NCI-H446 (cell line): ENCODE data around the gene TMEM200B.
A peak's percentile ranks its signal among the peaks of the same experiment; 100 is the strongest.
"Not testable (repeated sequence)": the region's sequence is repeated elsewhere in the genome, so short reads cannot be mapped to it uniquely, and the experiment has no call there.

Experiments
- DNase-seq, 2 experiments: peaks; one replicate each; lab custom pipeline; 2025; lab: John Stamatoyannopoulos, UW

The TMEM200B gene

GRCh38 chr1:29123887-29124365, at the start of gene TMEM200B:
Gene TMEM200B (minus strand): TSS chr1:29123903. CDS start chr1:29121828, 2,075 bp downstream.
- DNase-seq = no peak

GRCh38 chr1:29172415-29172939, 48.8 kb upstream of the TMEM200B start:
- no peak for DNase-seq

- no peak for DNase-seq
Observed at GRCh38 chr1:29171521-29171920, 47.8 kb upstream of the TMEM200B start.

GRCh38 chr1:29171089-29171488, 47.4 kb upstream of the TMEM200B start:
- DNase-seq = peak; percentile 59 to 84

- no peak for DNase-seq
Observed at GRCh38 chr1:29169976-29170375, 46.3 kb upstream of the TMEM200B start.

- DNase-seq = no peak
Observed at GRCh38 chr1:29167904-29168303, 44.2 kb upstream of the TMEM200B start.

GRCh38 chr1:29166291-29166878, 42.7 kb upstream of the TMEM200B start:
- DNase-seq = no peak

GRCh38 chr1:29164588-29164987, 40.9 kb upstream of the TMEM200B start:
- no peak for DNase-seq

GRCh38 chr1:29162476-29163138, 38.9 kb upstream of the TMEM200B start:
- DNase-seq = no peak

- DNase-seq = no peak
Observed at GRCh38 chr1:29162025-29162424, 38.3 kb upstream of the TMEM200B start.

GRCh38 chr1:29159773-29160172, 36.1 kb upstream of the TMEM200B start:
- DNase-seq = no peak

- no peak for DNase-seq
Observed at GRCh38 chr1:29157269-29157601, 33.5 kb upstream of the TMEM200B start.

GRCh38 chr1:29156543-29157268, 33.0 kb upstream of the TMEM200B start:
- DNase-seq = no peak

GRCh38 chr1:29152046-29152805, 28.5 kb upstream of the TMEM200B start:
- DNase-seq = no peak

- not testable (repeated sequence) for DNase-seq
Observed at GRCh38 chr1:29150346-29150745, 26.6 kb upstream of the TMEM200B start.

- DNase-seq = no peak
Observed at GRCh38 chr1:29148656-29149491, 25.2 kb upstream of the TMEM200B start.

- DNase-seq = no peak
Observed at GRCh38 chr1:29145739-29146437, 22.2 kb upstream of the TMEM200B start.

- DNase-seq = no peak
Observed at GRCh38 chr1:29144178-29144577, 20.5 kb upstream of the TMEM200B start.

GRCh38 chr1:29142714-29143113, 19.0 kb upstream of the TMEM200B start:
- DNase-seq = no peak

- DNase-seq = no peak
Observed at GRCh38 chr1:29136391-29136915, 12.8 kb upstream of the TMEM200B start.

- no peak for DNase-seq
Observed at GRCh38 chr1:29134695-29135028, 11.0 kb upstream of the TMEM200B start.
